Measurements from ENCODE around the gene SLC24A4. TPM values are rescaled to one million over a fixed set of nuclear protein-coding genes. Genes with fewer than 3 reads are reported as not detected.

Gene SLC24A4
- total RNA-seq, 1 experiment from 2014 or later = not detected

- CTCF ChIA-PET = no interaction called here
- no TSS peak for BruUV-seq (replicated peaks)
Observed at GRCh38 chr14:92534932-92535643, 212.1 kb downstream of the SLC24A4 start.

More at GRCh38 chr14:92534932-92535643, 212.1 kb downstream of the SLC24A4 start:
- H3K79me2 ChIP-seq (ENCODE audit: insufficient read depth, low read length) = peaks cover 15% of the 10 kb centered on the region; the same call in 1 of the 2 replicates
- no peak overlapping the region for H3K9ac ChIP-seq (ENCODE audit: low read length)
- H3K27ac ChIP-seq (ENCODE audit: low read depth, low read length) = no peak overlapping the region
- no peaks in the 10 kb centered on the region for H4K20me1 ChIP-seq (ENCODE audit: insufficient read depth)
- no peak overlapping the region for H3K4me2 ChIP-seq (ENCODE audit: low read length)
- peaks cover 6 to 33% of the 10 kb centered on the region in 2 experiments for H3K4me1 ChIP-seq (ENCODE audit: control insufficient read depth in 1 of 2, insufficient read depth in 2 of 2, low read length in 2 of 2)
- DNase-seq (ENCODE audit: low read depth, low spot score) (no peak), ATAC-seq (no peak)
- no peak overlapping the region for H3K4me3 ChIP-seq (replicated peaks in 1 of 2; ENCODE audit: low read depth in 1 of 2, low read length in 2 of 2)
- no peaks in the 10 kb centered on the region for H3K27me3 ChIP-seq (ENCODE audit: insufficient read depth, low read length)
- RAD21 ChIA-PET (ENCODE audit: low non-redundant PET in 1 of 2, low total read pairs in 2 of 2, uncharacterized antibody in 2 of 2, unreplicated experiment in 2 of 2) = no interaction called here
- intact Hi-C loops (cut with micrococcal nuclease) = no loop called here
- H3K9me3 ChIP-seq (ENCODE audit: control insufficient read depth in 1 of 2, insufficient read depth in 1 of 2, low read depth in 1 of 2, low read length in 2 of 2) = no peaks in the 10 kb centered on the region
- POLR2A ChIA-PET = no interaction called here
- TF ChIP-seq SP1 (IDR thresholded peaks at IDR 0.05; ENCODE audit: low read depth) = no peak
- no peak for TF ChIP-seq POLR2A (IDR thresholded peaks at IDR 0.05; ENCODE audit: borderline replicate concordance, extremely low read depth, insufficient read depth, insufficient read length)
- TF ChIP-seq EZH2 (IDR thresholded peaks at IDR 0.05) = no peak
- TF ChIP-seq CEBPB (IDR thresholded peaks at IDR 0.05; ENCODE audit: low read depth) = no peak
- no peak for TF ChIP-seq ELF1 (IDR thresholded peaks at IDR 0.05; ENCODE audit: borderline replicate concordance, low read depth)
- TF ChIP-seq JUND (IDR thresholded peaks at IDR 0.05) = no peak
- no peak for TF ChIP-seq TCF7L2 (IDR thresholded peaks at IDR 0.05; ENCODE audit: borderline replicate concordance, extremely low read depth, insufficient read depth, insufficient read length)
- no peak for TF ChIP-seq SRF (IDR thresholded peaks at IDR 0.05; ENCODE audit: low read depth)
- TF ChIP-seq EZH2phosphoT487 (IDR thresholded peaks at IDR 0.05; ENCODE audit: borderline replicate concordance) = no peak
- TF ChIP-seq REST (IDR thresholded peaks at IDR 0.05; ENCODE audit: low read depth) = no peak
- TF ChIP-seq FOSL1 (IDR thresholded peaks at IDR 0.05; ENCODE audit: low read depth) = no peak
- no peak for TF ChIP-seq POLR2AphosphoS5 (IDR thresholded peaks at IDR 0.05; ENCODE audit: low read depth, low read length)
- no peak for TF ChIP-seq ZNF274 (IDR thresholded peaks at IDR 0.05; ENCODE audit: low read depth, low read length)
- TF ChIP-seq MAX (IDR thresholded peaks at IDR 0.05) = no peak
- no peak for TF ChIP-seq ZBTB33 (IDR thresholded peaks at IDR 0.05; ENCODE audit: extremely low read depth, insufficient replicate concordance, low read length)
- no peak for TF ChIP-seq EGR1 (IDR thresholded peaks at IDR 0.05; ENCODE audit: low read depth)
- TF ChIP-seq SIN3A (IDR thresholded peaks at IDR 0.05; ENCODE audit: low read depth) = no peak
- no peak for TF ChIP-seq CTCF (IDR thresholded peaks at IDR 0.05 in 2 of 3, conservative IDR thresholded peaks at IDR 0.05 in 1 of 3; ENCODE audit: borderline replicate concordance in 1 of 3, insufficient read depth in 1 of 3, low read depth in 2 of 3, low read length in 2 of 3)
- H3K9me2 ChIP-seq (ENCODE audit: insufficient read depth) = no peaks in the 10 kb centered on the region
- no peak overlapping the region for H2AFZ ChIP-seq (ENCODE audit: low read depth, low read length, poor library complexity, severe bottlenecking)
- H3K36me3 ChIP-seq (ENCODE audit: control insufficient read depth in 1 of 2, insufficient read depth in 2 of 2, low read length in 2 of 2) = no peaks in the 10 kb centered on the region
